SK-N-SH (cell line): ENCODE data around the gene TMCC2.

Experiments used
- CTCF ChIP-seq: fragments of 200-600 bp; sonication (generic); IDR thresholded peaks from 2 replicates; pipeline ENCODE4 v1.6.1; 2017; ENCODE audit warnings: antibody characterized with exemption, mild to moderate bottlenecking, moderate library complexity
- RXRA ChIP-seq: IDR thresholded peaks from 2 replicates; pipeline ENCODE4 v1.4.0; 2012; ENCODE audit warnings: low read depth, mild to moderate bottlenecking, borderline replicate concordance
- SMC3 ChIP-seq: IDR thresholded peaks from 2 replicates; pipeline ENCODE4 v1.6.1; 2012; ENCODE audit warnings: low read depth, low read length, improper control_type of control experiment
- USF1 ChIP-seq: IDR thresholded peaks from 2 replicates; pipeline ENCODE4 v1.4.0; 2012; ENCODE audit warnings: low read depth, borderline replicate concordance
- YY1 ChIP-seq: IDR thresholded peaks from 2 replicates; pipeline ENCODE4 v1.4.0; 2012; ENCODE audit warnings: low read depth, mild to moderate bottlenecking

GRCh38 chr1:205256951-205257625 lies 29.3 kb downstream of the TMCC2 start:
- TF ChIP-seq CTCF (no peak), USF1 (no peak), RXRA (no peak), SMC3 (no peak), YY1 (no peak)
